Tibial nerve (tissue), 4 donors: Measurements from ENCODE around the gene PAMR1.

Source experiments
- CTCF ChIP-seq, 5 experiments: fragments of 200-600 bp in 3 of 5; fragments of 450-650 bp in 2 of 5; sonication (generic) in 3 of 5; IDR thresholded peaks; one replicate each; pipeline ENCODE4 v1.5.1; 2016 to 2019; ENCODE audit warnings: antibody characterized with exemption in 5 of 5, mild to moderate bottlenecking in 3 of 5, moderate library complexity in 2 of 5
- EP300 ChIP-seq, 2 donors: sonication (generic); formaldehyde crosslinking; IDR thresholded peaks; one replicate each; pipeline ENCODE4 v1.6.1; 2017; ENCODE audit warnings: antibody characterized with exemption in 2 of 2, mild to moderate bottlenecking in 1 of 2

- TF ChIP-seq CTCF (IDR thresholded peaks at IDR 0.05) (no peak), EP300 (IDR thresholded peaks at IDR 0.05) (no peak)
Measured at GRCh38 chr11:35563484-35564244, 38.2 kb upstream of the PAMR1 start.
